ENCODE measurements around the gene RRAS2.
A peak's percentile ranks its signal among the peaks of the same experiment; 100 is the strongest.

RRAS2 gene

GRCh38 chr11:14245444-14245843 is 113.5 kb downstream of the RRAS2 start:
- H3K9me3 ChIP-seq (replicated peaks in 1 of 2; ENCODE audit: control insufficient read depth in 2 of 2, insufficient read depth in 1 of 2, low read depth in 1 of 2, low read length in 2 of 2), result no peaks in the 10 kb centered on the region
- no peak overlapping the region for H2AFZ ChIP-seq (ENCODE audit: low read length)
- DNase-seq (ENCODE audit: low spot score), result no peak

GRCh38 chr11:14244926-14245325 is 114.1 kb downstream of the RRAS2 start:
- no peak overlapping the region for H3K4ac ChIP-seq (ENCODE audit: low read length)
- no peak overlapping the region for H2AK5ac ChIP-seq (ENCODE audit: low read depth, low read length)
- H3K9me3 ChIP-seq (replicated peaks in 1 of 2; ENCODE audit: control insufficient read depth in 2 of 2, insufficient read depth in 1 of 2, low read depth in 1 of 2, low read length in 2 of 2), result no peaks in the 10 kb centered on the region
- no peak overlapping the region for H4K91ac ChIP-seq (ENCODE audit: low read depth, low read length, poor library complexity)
- no peaks in the 10 kb centered on the region for H3K79me1 ChIP-seq (ENCODE audit: low read depth, low read length)
- peak overlapping the region; percentile 40 for H3K14ac ChIP-seq (ENCODE audit: low read length)
- peaks cover 2 to 15% of the 10 kb centered on the region in 2 donors for H3K4me1 ChIP-seq (ENCODE audit: control insufficient read depth in 2 of 2, insufficient read depth in 1 of 2, low read depth in 1 of 2, low read length in 2 of 2)
- no peak overlapping the region for H3K23ac ChIP-seq (ENCODE audit: low read depth, low read length, poor library complexity)
- H3K27ac ChIP-seq (replicated peaks; ENCODE audit: low read length), result no peak overlapping the region
- no peak for DNase-seq (ENCODE audit: low spot score)
- no CpG with 5 or more reads among the region's 8 CpGs for WGBS, 2 donors (ENCODE audit: extremely low coverage in 2 of 2, insufficient read length in 2 of 2, insufficient replicate concordance in 1 of 2)
- no peak overlapping the region for H2BK5ac ChIP-seq (ENCODE audit: low read length)
- H3K4me3 ChIP-seq (ENCODE audit: low read length in 2 of 2), result no peak overlapping the region
- H3K36me3 ChIP-seq (replicated peaks in 1 of 2; ENCODE audit: control insufficient read depth in 2 of 2, insufficient read depth in 2 of 2, low read length in 2 of 2), result no peaks in the 10 kb centered on the region
- peaks cover 0 to 19% (median 0%) of the 10 kb centered on the region in 3 experiments for H3K27me3 ChIP-seq (ENCODE audit: control insufficient read depth in 3 of 3, insufficient read depth in 3 of 3, low read depth in 1 of 3, low read length in 3 of 3)
- no peak overlapping the region for H2BK15ac ChIP-seq (ENCODE audit: low read length)
- no peak overlapping the region for H2AFZ ChIP-seq (ENCODE audit: low read length)
- no peak overlapping the region for H2BK120ac ChIP-seq (ENCODE audit: low read depth, low read length)
- H3K4me2 ChIP-seq (ENCODE audit: insufficient read depth, low read length, poor library complexity, severe bottlenecking), result no peak overlapping the region
- H3K18ac ChIP-seq (ENCODE audit: low read length), result no peak overlapping the region
- no peak overlapping the region for H4K8ac ChIP-seq (ENCODE audit: low read depth, low read length)
- no peak overlapping the region for H2BK12ac ChIP-seq (ENCODE audit: low read length)
- no peak overlapping the region for H3K9ac ChIP-seq (ENCODE audit: low read depth, low read length, poor library complexity)

More at GRCh38 chr11:14245444-14245843, 113.5 kb downstream of the RRAS2 start:
- Histone ChIP-seq H3K23ac (ENCODE audit: low read depth, low read length, poor library complexity) (no peak overlapping the region), H2AK5ac (ENCODE audit: low read depth, low read length) (peak overlapping the region; percentile 68), H2BK15ac (ENCODE audit: low read length) (no peak overlapping the region), H4K91ac (ENCODE audit: low read depth, low read length, poor library complexity) (no peak overlapping the region), H3K14ac (ENCODE audit: low read length) (no peak overlapping the region), H4K8ac (ENCODE audit: low read depth, low read length) (no peak overlapping the region), H3K4me1 (ENCODE audit: control insufficient read depth in 2 of 2, insufficient read depth in 1 of 2, low read depth in 1 of 2, low read length in 2 of 2) (peaks cover 2 to 15% of the 10 kb centered on the region in 2 donors), H3K4me2 (ENCODE audit: insufficient read depth, low read length, poor library complexity, severe bottlenecking) (no peak overlapping the region), H3K4ac (ENCODE audit: low read length) (no peak overlapping the region), H3K27me3 (ENCODE audit: control insufficient read depth in 3 of 3, insufficient read depth in 3 of 3, low read depth in 1 of 3, low read length in 3 of 3) (peaks cover 0 to 19% (median 0%) of the 10 kb centered on the region in 3 experiments), H3K79me1 (ENCODE audit: low read depth, low read length) (no peaks in the 10 kb centered on the region), H2BK12ac (ENCODE audit: low read length) (no peak overlapping the region), H3K36me3 (replicated peaks in 1 of 2; ENCODE audit: control insufficient read depth in 2 of 2, insufficient read depth in 2 of 2, low read length in 2 of 2) (no peaks in the 10 kb centered on the region), H3K9ac (ENCODE audit: low read depth, low read length, poor library complexity) (no peak overlapping the region), H3K4me3 (ENCODE audit: low read length in 2 of 2) (no peak overlapping the region), H2BK120ac (ENCODE audit: low read depth, low read length) (no peak overlapping the region), H2BK5ac (ENCODE audit: low read length) (no peak overlapping the region), H3K18ac (ENCODE audit: low read length) (no peak overlapping the region), H3K27ac (replicated peaks; ENCODE audit: low read length) (no peak overlapping the region)
- no CpG with 5 or more reads among the region's 2 CpGs for WGBS, 2 donors (ENCODE audit: extremely low coverage in 2 of 2, insufficient read length in 2 of 2, insufficient replicate concordance in 1 of 2)

GRCh38 chr11:14242733-14243132 is 116.2 kb downstream of the RRAS2 start:
- Histone ChIP-seq H2BK12ac (ENCODE audit: low read length) (no peak overlapping the region), H3K4ac (ENCODE audit: low read length) (no peak overlapping the region), H3K9ac (ENCODE audit: low read depth, low read length, poor library complexity) (no peak overlapping the region), H3K36me3 (replicated peaks in 1 of 2; ENCODE audit: control insufficient read depth in 2 of 2, insufficient read depth in 2 of 2, low read length in 2 of 2) (no peaks in the 10 kb centered on the region), H2AK5ac (ENCODE audit: low read depth, low read length) (no peak overlapping the region), H4K8ac (ENCODE audit: low read depth, low read length) (no peak overlapping the region), H3K79me1 (ENCODE audit: low read depth, low read length) (no peaks in the 10 kb centered on the region), H3K9me3 (replicated peaks in 1 of 2; ENCODE audit: control insufficient read depth in 2 of 2, insufficient read depth in 1 of 2, low read depth in 1 of 2, low read length in 2 of 2) (no peaks in the 10 kb centered on the region), H2BK5ac (ENCODE audit: low read length) (no peak overlapping the region), H4K91ac (ENCODE audit: low read depth, low read length, poor library complexity) (no peak overlapping the region), H3K18ac (ENCODE audit: low read length) (no peak overlapping the region), H3K4me2 (ENCODE audit: insufficient read depth, low read length, poor library complexity, severe bottlenecking) (no peak overlapping the region), H2BK15ac (ENCODE audit: low read length) (no peak overlapping the region), H2BK120ac (ENCODE audit: low read depth, low read length) (no peak overlapping the region), H3K14ac (ENCODE audit: low read length) (no peak overlapping the region), H3K4me3 (ENCODE audit: low read length in 2 of 2) (no peak overlapping the region), H3K27me3 (ENCODE audit: control insufficient read depth in 3 of 3, insufficient read depth in 3 of 3, low read depth in 1 of 3, low read length in 3 of 3) (peaks cover 0 to 25% (median 0%) of the 10 kb centered on the region in 3 experiments), H2AFZ (ENCODE audit: low read length) (no peak overlapping the region), H3K27ac (replicated peaks; ENCODE audit: low read length) (no peak overlapping the region), H3K23ac (ENCODE audit: low read depth, low read length, poor library complexity) (no peak overlapping the region), H3K4me1 (ENCODE audit: control insufficient read depth in 2 of 2, insufficient read depth in 1 of 2, low read depth in 1 of 2, low read length in 2 of 2) (peaks cover 0 to 5% of the 10 kb centered on the region in 2 donors)
- no CpG with 5 or more reads among the region's 4 CpGs for WGBS, 2 donors (ENCODE audit: extremely low coverage in 2 of 2, insufficient read length in 2 of 2, insufficient replicate concordance in 1 of 2)
- DNase-seq (ENCODE audit: low spot score), result no peak

GRCh38 chr11:14242187-14242586 is 116.8 kb downstream of the RRAS2 start:
- H2AFZ ChIP-seq (ENCODE audit: low read length), result no peak overlapping the region
- no peak overlapping the region for H3K4ac ChIP-seq (ENCODE audit: low read length)
- no peak overlapping the region for H3K14ac ChIP-seq (ENCODE audit: low read length)
- H3K79me1 ChIP-seq (ENCODE audit: low read depth, low read length), result no peaks in the 10 kb centered on the region
- H2BK12ac ChIP-seq (ENCODE audit: low read length), result no peak overlapping the region
- no peak overlapping the region for H3K23ac ChIP-seq (ENCODE audit: low read depth, low read length, poor library complexity)
- H3K4me1 ChIP-seq (ENCODE audit: control insufficient read depth in 2 of 2, insufficient read depth in 1 of 2, low read depth in 1 of 2, low read length in 2 of 2), result peaks cover 0 to 4% of the 10 kb centered on the region in 2 donors
- no peak overlapping the region for H4K91ac ChIP-seq (ENCODE audit: low read depth, low read length, poor library complexity)
- no peak overlapping the region for H3K4me2 ChIP-seq (ENCODE audit: insufficient read depth, low read length, poor library complexity, severe bottlenecking)
- no peaks in the 10 kb centered on the region for H3K9me3 ChIP-seq (replicated peaks in 1 of 2; ENCODE audit: control insufficient read depth in 2 of 2, insufficient read depth in 1 of 2, low read depth in 1 of 2, low read length in 2 of 2)
- H3K18ac ChIP-seq (ENCODE audit: low read length), result no peak overlapping the region
- no peak overlapping the region for H2BK5ac ChIP-seq (ENCODE audit: low read length)
- H3K9ac ChIP-seq (ENCODE audit: low read depth, low read length, poor library complexity), result no peak overlapping the region
- H4K8ac ChIP-seq (ENCODE audit: low read depth, low read length), result no peak overlapping the region
- H3K27ac ChIP-seq (replicated peaks; ENCODE audit: low read length), result no peak overlapping the region
- H2BK120ac ChIP-seq (ENCODE audit: low read depth, low read length), result no peak overlapping the region
- no peak overlapping the region for H2AK5ac ChIP-seq (ENCODE audit: low read depth, low read length)
- DNase-seq (ENCODE audit: low spot score), result no peak
- H3K4me3 ChIP-seq (ENCODE audit: low read length in 2 of 2), result no peak overlapping the region
- no peak overlapping the region for H2BK15ac ChIP-seq (ENCODE audit: low read length)
- no peaks in the 10 kb centered on the region for H3K36me3 ChIP-seq (replicated peaks in 1 of 2; ENCODE audit: control insufficient read depth in 2 of 2, insufficient read depth in 2 of 2, low read length in 2 of 2)
- peaks cover 0 to 19% (median 0%) of the 10 kb centered on the region in 3 experiments for H3K27me3 ChIP-seq (ENCODE audit: control insufficient read depth in 3 of 3, insufficient read depth in 3 of 3, low read depth in 1 of 3, low read length in 3 of 3)
- WGBS, 2 donors (ENCODE audit: extremely low coverage in 2 of 2, insufficient read length in 2 of 2, insufficient replicate concordance in 1 of 2), result no CpG with 5 or more reads among the region's 4 CpGs

All from neuronal stem cell (in vitro differentiated cells).